CD4-positive, alpha-beta T cell treated with Interleukin-2 at 100 ng/mL for 4 hours (primary cell): ENCODE measurements around the gene NFATC1.

ENCODE experiments used
- DNase-seq: peaks from one replicate; pipeline ENCODE4 v3.0.0-alpha.2; 2020; ENCODE audit warnings: low spot score

Gene NFATC1

GRCh38 chr18:79522451-79523205, 126.9 kb downstream of the NFATC1 start:
- DNase-seq: peak; percentile 46

GRCh38 chr18:79523206-79523735, 127.5 kb downstream of the NFATC1 start:
- peak; percentile 30 for DNase-seq

- peak; percentile 66 for DNase-seq
These were observed 128.0 kb downstream of the NFATC1 start for GRCh38 chr18:79523736-79524180.

DNA sequence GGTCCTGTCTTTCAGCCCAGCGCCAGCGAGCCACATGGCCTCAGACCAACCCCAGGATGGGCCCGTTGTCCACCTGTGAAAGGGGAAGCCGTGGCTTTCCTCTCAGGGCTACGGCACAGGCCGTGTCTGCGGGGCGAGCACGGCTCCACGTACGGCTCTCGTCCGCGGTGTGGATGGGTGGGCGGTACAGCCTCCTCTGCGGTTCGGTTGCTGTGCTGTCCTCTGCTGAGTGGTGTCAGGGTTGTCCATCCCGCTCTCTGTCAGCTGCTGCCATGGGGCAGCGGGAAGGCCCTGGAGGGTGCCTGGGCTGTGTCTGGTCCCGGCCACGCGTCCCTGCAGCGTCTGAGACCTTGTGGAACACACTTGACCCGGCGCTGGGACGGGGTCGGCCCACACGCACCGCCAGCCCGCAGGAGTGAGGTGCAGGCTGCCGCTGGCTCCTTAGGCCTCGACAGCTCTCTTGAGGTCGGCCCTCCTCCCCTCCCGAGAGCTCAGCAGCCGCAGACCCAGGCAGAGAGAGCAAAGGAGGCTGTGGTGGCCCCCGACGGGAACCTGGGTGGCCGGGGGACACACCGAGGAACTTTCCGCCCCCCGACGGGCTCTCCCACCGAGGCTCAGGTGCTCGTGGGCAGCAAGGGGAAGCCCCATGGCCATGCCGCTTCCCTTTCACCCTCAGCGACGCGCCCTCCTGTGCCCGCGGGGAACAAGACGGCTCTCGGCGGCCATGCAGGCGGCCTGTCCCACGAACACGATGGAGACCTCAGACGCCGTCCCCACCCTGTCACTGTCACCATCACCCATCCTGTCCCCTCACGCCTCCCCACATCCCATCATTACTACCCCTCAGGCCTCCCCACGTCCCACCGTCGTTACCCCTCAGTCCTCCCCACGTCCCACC, 128.7 kb downstream of the NFATC1 start:
- no peak for DNase-seq

- no peak for DNase-seq
These were observed 130.1 kb downstream of the NFATC1 start for GRCh38 chr18:79525556-79526467.

DNA sequence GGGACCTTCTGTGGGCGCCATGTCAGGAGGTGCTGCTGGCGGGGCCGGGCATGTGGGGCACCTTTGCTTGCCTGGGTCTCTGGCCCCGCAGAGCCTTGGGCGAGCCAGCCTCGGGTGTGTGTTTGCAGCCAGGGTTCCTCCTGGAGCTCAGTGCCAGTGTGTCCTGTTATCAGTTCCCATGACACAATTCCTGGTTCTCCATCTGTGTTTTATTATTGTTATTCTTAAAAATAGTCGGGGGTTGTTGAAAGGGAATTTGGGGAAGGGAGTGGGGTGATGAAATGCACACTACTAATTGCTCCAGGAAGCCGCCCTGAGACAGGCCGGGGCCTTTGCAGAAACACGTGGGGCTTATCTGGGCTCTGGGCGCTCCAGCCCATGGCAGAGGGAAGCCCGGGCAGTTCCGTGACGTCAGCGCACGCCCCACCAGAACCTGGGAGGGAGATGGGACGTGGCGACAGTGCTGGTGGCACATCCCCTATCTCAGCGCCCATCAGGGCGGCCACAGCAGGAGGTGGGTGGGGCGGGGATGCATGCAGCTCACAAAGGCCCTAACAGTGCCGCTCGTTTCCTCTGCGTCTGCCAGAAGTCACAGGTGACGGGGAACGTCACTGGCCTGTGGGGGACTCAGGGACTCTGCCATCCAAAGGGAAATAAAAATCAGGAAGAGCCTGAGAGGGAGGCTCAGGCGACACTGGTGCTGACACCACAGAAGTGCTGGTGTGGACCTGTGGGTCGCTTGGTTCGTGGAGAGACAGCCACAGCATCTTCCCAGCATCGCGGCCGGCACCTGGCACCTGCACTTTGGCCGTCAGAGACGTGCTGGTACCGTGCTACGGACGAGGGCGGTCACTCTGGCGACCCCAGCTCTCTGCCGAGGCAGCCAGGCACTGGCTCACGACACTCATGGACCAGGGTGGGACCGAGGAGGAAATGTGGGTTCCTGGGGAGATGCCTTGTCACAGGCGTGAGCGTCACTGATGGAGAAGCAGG, 131.0 kb downstream of the NFATC1 start:
- DNase-seq: no peak

GRCh38 chr18:79527656-79528315, 132.1 kb downstream of the NFATC1 start:
- no peak for DNase-seq

DNA sequence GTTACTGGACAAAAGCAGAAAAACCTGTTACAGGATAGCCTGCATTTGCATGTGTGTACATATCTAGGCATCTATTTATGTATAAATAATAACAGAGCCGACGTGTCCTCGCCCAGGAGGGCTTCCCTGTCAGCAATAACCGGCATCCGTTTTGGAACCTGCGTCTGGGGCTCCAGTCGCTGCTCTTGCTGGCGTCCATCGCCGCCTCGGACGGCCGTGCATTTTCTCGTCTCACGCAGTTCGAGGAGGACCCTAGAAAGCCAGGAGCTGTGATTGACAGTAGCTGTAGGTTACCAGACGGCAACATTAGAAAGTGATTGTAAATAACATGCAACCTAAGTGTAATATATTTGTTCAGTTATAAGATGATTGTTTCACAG, 132.6 kb downstream of the NFATC1 start:
- DNase-seq: no peak

DNA sequence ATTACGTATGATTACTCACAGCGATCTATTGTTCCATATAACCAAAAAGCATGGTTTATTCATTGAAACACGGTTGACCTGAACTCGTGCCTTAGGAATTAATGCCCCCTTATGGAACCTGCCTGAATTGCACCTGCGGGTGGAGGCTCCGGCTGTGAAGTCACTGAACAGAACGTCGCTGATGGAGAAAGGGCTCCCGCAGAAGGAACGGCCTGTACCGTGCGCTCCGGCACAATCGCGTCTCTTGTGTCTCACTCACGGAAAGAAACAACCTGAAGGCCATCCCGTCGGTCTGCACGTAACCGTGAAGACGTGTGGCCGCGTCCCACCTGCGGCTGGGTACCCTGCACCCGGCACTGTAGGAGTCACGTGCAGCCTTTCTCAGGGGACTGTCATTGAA, 133.1 kb downstream of the NFATC1 start:
- peak; percentile 81 for DNase-seq

DNA sequence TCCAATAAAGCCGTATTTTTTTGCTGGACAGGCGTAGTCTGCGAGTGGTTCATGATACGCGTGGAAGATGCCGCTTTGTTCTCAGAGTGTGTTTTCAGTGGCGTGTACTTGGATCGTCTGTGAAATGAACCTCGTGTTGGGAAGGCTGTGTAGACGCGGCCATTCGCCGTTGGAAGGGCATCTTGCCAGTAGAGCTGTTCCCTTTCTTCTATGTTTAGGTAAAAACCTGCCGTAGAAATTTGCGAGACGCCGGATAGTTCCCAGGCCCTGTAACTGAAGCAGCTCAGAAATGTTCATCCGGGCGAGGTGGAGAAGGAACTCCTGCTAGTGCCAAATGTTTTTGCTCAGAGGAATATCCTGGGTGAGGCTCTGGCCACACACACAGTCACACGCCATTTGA, 133.6 kb downstream of the NFATC1 start:
- DNase-seq: no peak

- DNase-seq: no peak
These were observed 134.3 kb downstream of the NFATC1 start for GRCh38 chr18:79529991-79530390.

DNA sequence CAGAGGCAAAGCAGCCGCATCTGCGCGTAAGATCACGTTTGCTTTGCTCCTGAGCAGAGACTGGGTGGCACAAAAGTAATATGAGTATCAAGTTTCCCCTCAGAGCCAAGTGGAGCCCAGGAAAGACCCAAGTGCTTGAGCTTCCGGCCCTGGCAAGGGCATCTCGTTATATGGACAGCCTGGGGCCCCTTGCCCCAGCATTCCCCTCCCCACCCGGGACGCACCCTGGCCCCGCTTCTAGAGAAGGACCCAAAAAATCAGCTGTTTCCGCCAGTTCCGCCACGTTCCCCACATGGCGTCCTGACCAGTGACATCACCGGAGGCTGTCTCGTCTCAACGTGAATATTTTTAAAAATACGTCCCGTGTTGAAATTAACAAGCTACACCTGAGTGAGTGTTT, 135.1 kb downstream of the NFATC1 start:
- DNase-seq: no peak

DNA sequence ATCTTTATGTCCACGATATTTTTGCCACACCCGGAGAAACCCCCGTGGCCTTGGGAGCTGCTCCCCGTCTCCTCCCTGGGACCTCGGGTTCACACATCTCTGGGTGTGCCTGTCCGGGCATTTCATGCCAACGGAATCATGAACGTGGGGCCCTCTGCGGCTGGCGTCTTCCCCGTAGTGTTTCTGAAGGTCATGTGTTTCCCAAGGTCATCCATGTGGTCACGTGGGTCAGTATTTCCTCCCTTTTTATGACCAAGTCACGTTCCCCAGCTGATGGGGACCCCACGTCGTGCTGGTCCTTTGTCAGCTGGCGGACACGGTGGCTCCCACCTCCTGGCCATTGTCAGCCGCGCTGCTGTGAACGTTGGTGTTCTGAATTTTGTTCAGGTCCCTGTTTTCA, 135.7 kb downstream of the NFATC1 start:
- no peak for DNase-seq

GRCh38 chr18:79531926-79532312, 136.2 kb downstream of the NFATC1 start:
- DNase-seq: no peak

- DNase-seq: no peak
These were observed 136.7 kb downstream of the NFATC1 start for GRCh38 chr18:79532313-79533007.

DNA sequence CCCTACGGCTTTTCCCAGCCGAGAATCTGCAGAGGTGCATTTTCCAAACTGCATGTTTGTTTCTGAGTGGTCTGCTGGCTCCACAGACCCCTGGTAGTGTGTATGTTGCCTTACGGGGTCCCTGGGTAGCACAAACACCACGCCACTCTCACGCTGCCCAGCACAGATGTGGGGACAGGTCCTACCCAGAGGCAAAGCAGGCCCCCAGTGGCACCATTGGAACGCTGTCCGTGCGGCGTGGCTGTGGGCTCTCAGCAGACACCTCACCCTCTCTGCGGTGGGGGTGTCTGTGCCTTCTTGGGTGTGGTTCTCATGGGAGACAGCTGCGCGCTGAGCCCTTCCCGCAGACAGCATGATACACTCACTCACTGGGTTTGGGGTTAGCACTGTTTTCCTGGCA, 137.4 kb downstream of the NFATC1 start:
- no peak for DNase-seq

GRCh38 chr18:79533591-79533990, 137.9 kb downstream of the NFATC1 start:
- no peak for DNase-seq

DNA sequence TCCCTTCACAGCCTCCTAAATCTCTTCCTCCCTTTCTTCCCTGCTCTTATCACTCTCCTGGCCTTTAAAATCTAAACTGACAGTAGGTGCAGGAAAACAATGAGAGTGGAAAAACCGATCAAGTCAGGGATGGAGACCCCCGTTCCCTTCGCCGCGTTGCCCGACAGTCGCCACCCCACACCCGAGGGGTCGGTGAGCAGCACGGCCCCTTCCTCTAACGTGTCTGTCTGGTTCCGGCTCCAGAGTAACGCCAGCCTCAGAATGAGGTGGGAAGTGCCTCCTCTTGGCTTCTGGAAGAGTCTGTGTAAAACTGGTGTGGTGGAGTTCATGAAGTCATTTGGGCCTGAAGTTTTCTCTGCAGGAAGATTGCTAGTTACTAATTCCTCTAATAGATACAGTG, 138.6 kb downstream of the NFATC1 start:
- no peak for DNase-seq

GRCh38 chr18:79537758-79538157, 142.0 kb downstream of the NFATC1 start:
- no peak for DNase-seq

DNA sequence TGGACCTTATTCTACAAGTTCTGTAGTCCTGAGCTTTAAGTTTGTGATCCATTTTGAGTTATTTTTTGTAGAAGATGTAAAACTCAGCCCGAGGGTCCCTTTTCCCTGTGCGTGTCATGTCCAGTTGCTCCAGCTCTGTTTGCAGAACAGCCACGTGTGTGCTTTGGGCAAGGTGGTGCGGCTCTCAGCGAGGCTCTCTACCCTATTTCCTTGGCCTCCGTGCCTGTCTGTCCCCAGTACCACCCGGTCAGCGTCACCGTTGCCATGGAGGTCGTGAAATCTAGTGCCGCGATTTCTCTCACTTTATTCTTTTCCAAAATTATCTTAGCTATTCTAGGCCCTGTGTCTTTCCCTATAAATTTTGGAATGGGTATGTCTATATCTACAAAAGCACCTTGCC, 142.9 kb downstream of the NFATC1 start:
- DNase-seq: no peak
